22Rv1 (cell line): ENCODE measurements around the gene TJP3.

Source experiments
- CTCF ChIP-seq: fragments of 450-650 bp; IDR thresholded peaks from 2 replicates; pipeline ENCODE4 v1.5.1; 2017; ENCODE audit warnings: mild to moderate bottlenecking
- ZFX ChIP-seq: fragments of 450-650 bp; IDR thresholded peaks from 2 replicates; pipeline ENCODE4 v1.6.1; 2017; ENCODE audit warnings: antibody characterized with exemption, borderline replicate concordance

- TF ChIP-seq CTCF: no peak
- TF ChIP-seq ZFX: no peak
Measured at GRCh38 chr19:3760871-3761361, 52.7 kb downstream of the TJP3 start.
